ENCODE measurements around the gene AMH. TPM values are rescaled to one million over a fixed set of nuclear protein-coding genes. Genes with fewer than 3 reads are reported as not detected.

The AMH gene
- polyA plus RNA-seq, 1 donor: 3.2 TPM

DNA sequence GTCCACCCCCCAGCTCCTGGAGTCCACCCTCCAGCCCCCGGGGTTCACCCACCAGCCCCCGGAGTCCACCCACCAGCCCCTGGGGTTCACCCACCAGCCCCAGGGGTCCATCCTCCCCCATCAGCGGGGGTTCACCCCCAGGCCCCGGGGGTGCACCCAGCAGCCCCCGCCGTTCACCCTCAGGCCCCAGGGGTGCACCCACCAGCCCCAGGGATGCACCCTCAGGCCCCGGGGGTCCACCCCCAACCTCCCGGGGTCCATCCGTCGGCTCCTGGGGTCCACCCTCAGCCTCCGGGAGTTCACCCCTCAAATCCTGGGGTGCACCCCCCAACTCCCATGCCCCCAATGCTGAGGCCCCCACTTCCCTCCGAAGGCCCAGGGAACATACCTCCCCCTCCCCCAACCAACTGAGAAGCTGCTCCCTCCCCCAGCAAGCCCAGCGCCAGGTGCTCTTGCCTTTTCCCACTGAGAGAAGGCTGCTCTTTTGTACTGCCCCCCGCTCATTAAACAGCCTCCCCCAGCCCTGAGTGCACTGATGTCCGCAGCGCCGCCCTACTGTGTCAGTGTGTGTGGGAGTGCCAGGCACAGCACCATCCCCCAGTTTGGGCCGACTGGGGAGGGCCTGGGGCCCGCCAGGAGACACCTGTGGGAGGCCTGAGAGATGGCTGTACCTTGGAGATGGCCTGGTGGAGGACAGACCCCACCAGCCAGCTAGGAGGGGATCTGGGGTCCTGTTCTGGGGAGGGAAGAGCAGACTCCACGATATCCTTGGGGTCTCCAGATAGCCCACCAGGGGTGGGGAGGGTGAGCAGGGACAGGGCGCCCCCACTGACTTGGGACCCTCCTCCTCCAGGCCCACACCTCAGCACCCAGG, 750 bp upstream of the AMH start:
- no peak for DNase-seq

- DNase-seq: no peak
Observed at GRCh38 chr19:2249880-2250765, 1.0 kb downstream of the AMH start.

DNA sequence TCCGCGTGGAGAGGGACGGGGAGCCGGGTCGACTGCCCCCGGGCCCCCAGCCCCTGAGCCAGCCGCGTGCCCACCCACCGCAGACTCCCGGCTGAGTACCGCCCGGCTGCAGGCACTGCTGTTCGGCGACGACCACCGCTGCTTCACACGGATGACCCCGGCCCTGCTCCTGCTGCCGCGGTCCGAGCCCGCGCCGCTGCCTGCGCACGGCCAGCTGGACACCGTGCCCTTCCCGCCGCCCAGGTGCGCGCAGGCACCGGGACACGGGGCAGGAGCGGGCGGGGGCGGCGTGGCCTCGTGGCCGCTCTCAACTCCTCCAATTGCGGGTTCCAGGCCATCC, 1.6 kb downstream of the AMH start:
- no peak for DNase-seq

GRCh38 chr19:2251106-2252054, 2.3 kb downstream of the AMH start:
- no peak for DNase-seq

- DNase-seq: no peak
Observed at GRCh38 chr19:2252055-2252796, 3.1 kb downstream of the AMH start.

- DNase-seq: no peak
Observed at GRCh38 chr19:2252797-2253105, 3.6 kb downstream of the AMH start.

DNA sequence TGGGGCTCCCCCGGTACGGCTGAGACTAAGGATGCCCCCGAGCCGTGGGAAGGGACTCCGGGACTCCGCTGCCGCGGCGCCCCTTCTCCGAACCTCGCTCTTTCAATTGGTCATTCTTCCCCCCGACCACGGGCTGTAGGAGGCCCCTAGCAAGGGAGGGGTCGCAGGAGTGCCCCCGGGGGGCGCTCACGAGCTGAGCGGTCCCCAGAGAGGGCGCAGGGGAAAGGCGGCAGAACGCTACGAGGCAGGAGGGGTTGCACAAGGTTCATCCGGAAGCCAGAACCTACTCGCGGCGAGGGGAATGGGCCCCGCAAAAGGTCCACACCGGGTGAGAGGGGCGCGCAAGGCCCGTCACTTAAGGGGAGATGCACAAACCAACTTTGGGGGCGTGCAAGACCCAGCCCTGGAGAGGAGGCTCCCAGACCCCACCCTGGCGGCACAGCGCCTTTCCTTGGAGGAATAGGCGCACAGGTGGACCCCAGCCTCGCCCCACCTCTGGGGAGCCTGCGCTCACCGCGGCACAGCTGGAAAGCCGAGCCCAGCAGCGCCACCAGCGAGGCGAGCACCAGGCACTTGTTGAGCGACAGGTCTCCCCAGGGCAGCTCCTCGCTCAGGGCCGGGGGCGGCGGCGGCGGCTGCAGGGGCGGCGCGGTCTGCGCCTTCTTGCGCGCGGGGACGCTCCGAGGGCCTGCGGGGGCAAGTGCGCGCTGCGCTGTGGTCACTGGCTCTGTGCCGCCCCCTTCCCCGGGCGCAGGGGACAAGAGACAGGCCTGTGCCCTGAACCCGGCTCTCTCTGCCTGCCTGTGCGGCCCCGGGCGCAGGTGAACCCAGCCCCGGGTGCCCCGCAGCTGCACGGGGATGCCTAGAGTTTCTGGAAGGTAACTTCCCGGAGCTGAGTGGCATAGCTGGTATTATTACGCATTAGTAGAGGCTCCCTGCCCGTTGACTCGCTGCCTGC, 4.3 kb downstream of the AMH start:
- no peak for DNase-seq

DNA sequence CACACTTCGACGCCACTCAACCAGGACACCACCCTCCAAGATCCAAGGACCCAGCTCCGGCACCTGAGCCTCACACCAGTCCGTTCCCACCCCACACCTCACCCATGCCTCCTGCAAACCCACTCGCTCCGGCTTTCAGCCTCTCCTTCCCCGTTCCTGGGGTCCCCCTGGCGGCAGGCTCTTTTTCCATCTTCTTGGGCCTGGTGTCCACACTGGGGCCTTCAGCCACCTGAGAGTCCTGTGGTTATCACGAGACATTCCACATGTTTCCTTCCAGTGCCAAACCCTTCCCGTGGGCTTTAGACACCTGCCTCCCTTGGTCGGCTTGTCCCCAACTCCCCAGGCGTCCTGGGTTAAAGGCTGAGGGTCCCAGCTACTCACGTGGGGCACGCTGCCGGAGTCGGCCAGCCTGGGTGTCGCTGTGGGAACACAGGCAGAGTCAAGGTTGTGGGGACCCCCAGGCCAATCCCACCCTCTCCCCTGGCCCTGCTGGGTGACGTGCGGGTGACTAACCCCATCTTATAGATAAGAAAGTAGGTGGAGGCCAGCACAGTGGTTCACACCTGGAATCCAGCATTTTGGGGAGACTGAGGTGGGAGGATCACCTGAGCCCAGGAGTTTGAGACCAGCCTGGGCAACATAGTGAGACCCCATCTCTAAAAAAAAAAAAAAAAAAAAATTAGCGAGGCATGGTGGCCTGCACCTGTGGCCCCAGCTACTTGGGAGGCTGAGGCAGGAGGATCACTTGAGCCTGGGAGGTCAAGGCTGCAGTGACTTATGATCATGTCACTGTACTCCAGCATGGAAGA, 5.1 kb downstream of the AMH start:
- DNase-seq: no peak

DNA sequence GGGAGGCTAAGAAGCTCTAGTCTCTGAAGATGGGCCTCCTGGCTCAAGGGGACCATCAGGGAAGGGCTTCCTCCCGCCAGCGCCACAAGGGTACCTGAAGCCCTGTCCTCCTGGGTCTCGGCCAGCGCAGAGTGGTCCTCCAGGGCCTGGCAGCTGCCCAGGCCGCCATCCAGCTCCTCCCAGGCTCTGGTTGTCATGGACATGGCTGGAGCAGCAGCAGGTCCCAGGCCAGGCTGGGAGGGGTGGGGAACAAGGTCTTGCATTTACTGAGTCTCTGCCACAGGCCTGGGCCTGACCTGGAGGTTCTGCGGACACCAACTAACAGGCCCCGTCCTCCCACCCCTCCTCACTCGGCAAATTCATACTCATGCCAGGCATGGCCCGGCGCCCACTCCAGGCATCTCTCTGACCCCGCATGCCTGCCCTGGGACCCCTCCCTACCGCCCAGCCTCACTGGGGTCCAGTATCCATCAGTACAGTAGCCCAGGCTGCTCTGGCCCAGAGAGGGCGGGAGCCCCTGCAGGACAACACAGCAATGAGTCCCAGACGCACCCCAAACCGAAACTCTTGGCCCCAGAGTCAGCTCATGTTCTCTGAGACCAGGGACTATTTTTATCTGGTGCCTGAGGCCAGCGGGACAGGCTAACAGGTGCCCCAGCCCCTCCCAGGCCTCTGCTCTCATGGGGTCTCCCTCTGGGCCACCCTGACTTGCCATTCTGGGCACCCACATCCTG, 6.2 kb downstream of the AMH start:
- no peak for DNase-seq

GRCh38 chr19:2255982-2256685, 7.0 kb downstream of the AMH start, which contains the start of gene JSRP1:
JSRP1 (minus strand) TSS chr19:2256417; CDS start chr19:2255314, 1,103 bp downstream.
- no peak for DNase-seq

- no peak for DNase-seq
Observed at GRCh38 chr19:2259336-2259735, 10.2 kb downstream of the AMH start.

- no peak for DNase-seq
Observed at GRCh38 chr19:2260341-2260805, 11.2 kb downstream of the AMH start.

GRCh38 chr19:2261438-2262172, 12.5 kb downstream of the AMH start:
- DNase-seq: no peak

DNA sequence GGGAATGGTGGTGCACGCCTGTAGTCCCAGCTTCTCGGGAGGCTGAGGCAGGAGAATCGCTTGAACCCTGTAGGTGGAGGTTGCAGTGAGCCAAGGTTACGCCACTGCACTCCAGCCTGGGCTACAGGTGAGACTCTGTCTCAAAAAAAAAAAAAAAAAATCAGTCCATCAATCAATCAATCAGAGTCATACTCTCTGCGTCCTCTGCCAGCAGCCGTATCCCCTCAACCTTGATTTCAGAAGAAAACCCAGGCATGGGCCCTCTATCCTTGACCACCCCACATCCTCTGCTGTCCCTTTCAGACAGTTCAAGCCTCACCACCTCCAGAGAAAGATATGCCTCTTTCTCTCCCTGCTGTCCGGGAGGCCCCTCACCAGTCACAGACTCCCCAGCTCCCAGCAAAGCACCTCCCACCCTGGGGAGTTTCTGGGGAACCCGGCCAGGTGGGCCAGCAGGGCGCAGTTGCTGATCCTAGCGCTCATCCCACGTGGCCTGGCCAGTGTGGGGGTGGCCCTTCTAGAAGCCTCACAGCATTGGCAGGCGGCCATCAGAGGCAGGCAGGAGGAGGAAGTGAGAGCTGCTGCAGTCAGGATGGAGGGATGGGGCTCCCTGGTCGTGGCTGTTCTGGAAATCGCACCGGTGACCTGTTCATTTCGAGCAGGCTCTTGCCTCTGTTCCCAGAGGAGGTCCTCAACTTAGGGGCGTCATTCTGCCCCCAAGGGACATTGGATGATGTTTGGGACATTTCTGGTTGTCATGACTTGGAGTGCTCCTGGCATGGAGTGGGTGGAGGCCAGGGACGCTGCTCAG, 17.3 kb downstream of the AMH start:
- DNase-seq: no peak

- DNase-seq: no peak
Observed at GRCh38 chr19:2268480-2268830, 19.3 kb downstream of the AMH start.

GRCh38 chr19:2268861-2269243, 19.7 kb downstream of the AMH start:
- DNase-seq: no peak
